NCI-H345 (cell line): Measurements from ENCODE around the gene CELA3B.
A peak's percentile ranks its signal among the peaks of the same experiment; 100 is the strongest.
"Not testable (repeated sequence)": the region's sequence is repeated elsewhere in the genome, so short reads cannot be mapped to it uniquely, and the experiment has no call there.

Experiments
- DNase-seq: peaks from one replicate; lab custom pipeline; 2025; lab: John Stamatoyannopoulos, UW

Gene CELA3B, protein sequence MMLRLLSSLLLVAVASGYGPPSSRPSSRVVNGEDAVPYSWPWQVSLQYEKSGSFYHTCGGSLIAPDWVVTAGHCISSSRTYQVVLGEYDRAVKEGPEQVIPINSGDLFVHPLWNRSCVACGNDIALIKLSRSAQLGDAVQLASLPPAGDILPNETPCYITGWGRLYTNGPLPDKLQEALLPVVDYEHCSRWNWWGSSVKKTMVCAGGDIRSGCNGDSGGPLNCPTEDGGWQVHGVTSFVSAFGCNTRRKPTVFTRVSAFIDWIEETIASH

GRCh38 chr1:21976703-21977239 lies at the start of gene CELA3B:
TSS of gene CELA3B (plus strand) at chr1:21977022. CDS start at chr1:21977040, 18 bp downstream.
- not testable (repeated sequence) for DNase-seq

- no peak for DNase-seq
These were observed 49.1 kb upstream of the CELA3B start for GRCh38 chr1:21927533-21928237.

DNA sequence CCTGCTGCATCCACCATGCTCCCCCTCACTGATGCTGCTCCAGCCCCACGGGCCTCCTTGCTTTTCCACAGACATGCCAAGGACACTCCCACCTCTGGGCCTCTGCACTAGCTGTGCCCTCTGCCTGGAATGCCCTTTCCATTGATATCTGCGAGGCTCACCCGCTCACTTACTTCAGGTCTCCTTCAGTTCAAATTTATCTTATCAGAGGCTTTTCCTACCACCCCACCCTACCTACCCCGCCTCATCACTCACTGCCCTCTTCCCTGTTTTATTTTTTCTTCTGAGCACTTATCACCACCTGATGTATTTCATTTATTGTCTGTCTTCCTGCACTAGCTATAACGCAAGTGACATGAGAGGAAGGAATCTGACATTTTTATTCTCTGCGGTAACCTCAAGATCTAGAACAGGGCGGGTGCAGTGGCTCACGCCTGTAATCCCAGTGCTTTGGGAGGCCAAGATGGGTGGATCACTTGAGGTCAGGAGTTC lies 46.7 kb upstream of the CELA3B start:
- DNase-seq = no peak

DNA sequence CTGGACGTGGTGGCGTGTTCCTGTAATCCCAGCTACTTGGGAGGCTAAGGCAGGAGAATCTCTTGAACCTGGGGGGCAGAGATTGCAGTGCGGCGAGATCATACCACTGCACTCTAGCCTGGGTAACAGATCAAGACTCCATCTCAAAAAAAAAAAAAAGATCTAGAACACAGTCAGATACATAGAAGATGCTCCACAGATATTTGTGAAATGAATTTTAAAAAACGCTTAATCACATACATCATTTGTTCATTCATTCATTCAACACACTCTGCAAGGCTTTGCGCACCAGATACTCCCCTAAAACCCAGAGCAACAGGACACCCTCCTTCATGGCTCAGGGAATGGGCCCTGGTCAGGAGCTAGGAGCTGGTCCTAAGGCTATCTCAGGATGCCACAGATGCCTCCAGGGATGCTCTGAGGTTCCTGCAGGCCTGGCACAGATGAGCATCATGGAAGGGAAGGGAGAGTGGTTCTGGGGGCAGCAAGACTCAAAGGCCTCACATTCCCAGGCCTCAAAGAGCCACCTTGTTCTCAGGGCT lies 46.1 kb upstream of the CELA3B start:
- no peak for DNase-seq

DNA sequence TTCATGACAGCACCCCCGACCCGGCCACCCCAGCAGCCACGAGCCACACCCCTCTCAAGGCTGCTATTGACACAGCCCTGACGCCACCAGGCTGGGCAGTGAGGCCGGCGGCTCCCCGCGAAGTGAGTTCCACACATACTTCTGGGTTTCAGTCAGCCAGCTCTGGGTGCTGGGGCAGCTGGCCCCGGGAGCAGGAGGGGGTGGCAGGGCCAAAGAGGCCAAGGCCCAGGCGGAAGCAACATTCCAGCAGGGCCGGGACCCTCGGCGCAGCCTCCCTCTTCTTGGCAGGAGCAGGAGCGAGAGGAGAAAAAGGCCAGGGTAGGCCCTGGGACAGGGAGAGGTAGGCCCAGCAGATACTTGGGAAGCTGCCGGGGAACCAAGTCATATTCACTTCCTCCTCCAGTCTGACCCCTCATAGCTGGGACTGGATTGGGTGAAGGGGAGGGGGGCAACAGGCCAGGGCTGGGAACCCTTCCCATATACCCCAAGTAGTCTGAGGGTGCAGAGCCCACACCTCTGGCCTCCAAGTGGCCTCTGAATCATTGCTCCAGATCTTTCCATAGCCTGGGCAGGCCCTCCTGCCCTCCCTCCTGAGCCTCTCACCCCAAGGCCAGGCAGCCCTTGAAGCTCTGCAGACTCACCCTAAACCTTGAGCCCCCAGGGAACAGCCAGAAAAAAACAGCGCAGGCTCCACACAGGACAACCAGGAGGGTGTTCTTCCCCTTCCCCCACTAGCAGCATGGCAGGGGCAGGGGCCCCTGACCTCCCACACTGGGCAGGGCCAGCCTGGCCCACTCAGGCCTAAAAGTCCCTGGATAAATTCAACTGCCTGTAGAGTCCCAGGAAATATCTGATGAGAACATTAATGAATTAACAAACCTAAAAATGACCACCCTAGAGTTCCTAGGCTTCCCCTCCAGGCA lies 45.4 kb upstream of the CELA3B start:
- DNase-seq = no peak

DNA sequence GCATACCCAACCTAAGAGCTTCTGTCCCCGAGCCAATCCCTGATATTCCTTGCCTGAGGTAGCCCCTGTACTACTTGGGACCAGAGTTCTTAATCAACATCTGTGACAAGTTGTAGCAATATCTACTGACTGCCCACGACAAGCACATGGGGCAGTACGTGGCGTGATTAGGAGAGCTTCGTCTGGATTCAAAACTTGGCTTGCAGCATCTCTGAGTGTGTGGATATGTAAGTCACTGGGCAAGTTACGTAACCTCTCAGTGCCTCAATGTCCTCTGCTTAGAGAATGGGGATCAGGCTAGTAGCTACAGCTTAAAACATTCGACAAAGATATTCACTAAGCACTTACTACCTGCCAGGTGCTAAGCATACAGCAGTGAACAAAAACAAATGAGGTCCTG lies 44.7 kb upstream of the CELA3B start:
- no peak for DNase-seq

GRCh38 chr1:21933397-21934248 lies 43.2 kb upstream of the CELA3B start:
- DNase-seq = peak; percentile 82

GRCh38 chr1:21935393-21935804 lies 41.4 kb upstream of the CELA3B start:
- no peak for DNase-seq

DNA sequence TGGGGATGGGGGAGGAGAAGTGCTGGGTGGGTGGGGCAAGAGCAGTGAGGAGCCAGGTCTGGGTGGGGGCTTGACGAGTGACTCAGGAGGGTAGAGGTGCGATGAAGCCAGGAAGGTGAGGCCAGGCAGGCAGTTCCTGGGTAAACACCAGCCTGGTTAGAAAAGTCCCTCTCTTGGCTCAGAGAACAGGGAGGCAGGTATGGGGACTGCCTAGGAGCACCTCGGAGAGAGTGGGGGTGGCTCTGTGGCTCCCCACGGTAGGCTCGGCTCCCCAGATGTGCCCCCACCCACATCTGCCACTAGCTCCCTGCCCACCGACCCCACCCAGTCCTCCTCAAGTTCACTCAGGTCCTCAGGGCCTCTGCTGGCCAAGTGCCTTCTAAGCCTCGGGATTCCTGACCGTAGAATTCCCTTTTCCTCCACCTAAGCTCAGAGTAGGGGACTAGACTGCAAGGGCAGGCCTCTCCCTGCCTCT lies 40.9 kb upstream of the CELA3B start:
- DNase-seq = no peak

GRCh38 chr1:21936366-21937031 lies 40.3 kb upstream of the CELA3B start:
- DNase-seq = no peak

- DNase-seq = no peak
These were observed 39.8 kb upstream of the CELA3B start, which contains the start of gene HSPG2 for GRCh38 chr1:21937034-21937371. TSS of gene HSPG2 (minus strand) at chr1:21937310. CDS start at chr1:21937217, 93 bp downstream.

DNA sequence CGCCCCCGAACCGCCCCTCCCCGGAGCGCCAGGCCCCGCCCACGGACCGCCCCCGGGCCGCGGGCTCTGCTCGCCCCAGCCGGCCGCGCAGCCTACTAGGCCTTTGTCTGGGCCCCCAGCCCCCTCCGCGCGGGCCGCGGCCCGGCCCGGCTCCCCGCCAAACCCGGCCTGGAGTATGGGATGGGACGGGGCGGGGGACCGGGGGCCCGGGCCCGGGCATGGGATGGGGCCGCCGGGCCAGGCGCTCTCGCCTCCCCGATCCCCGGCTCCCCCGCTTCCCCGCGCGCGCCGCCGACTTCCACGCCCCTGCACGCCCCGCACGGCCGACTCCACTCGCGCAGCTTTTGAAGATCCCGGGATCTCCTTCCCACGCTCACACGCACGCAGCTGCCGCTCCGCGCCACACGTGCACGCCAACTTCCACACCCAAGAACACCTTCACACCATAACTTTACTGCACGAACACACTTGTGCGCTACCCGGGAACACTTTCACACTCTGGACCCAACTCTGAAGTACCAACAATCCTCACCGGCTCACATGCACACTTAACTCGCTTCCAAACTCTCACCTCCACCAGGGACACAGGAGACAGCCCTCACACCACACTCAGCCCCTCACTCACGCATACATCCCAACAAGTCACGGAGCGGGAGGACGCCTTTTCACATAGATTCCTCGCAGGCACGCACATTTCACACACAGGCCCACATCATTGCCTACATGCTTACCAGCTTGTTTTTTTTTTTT lies 39.3 kb upstream of the CELA3B start:
- DNase-seq = peak; percentile 80

- no peak for DNase-seq
These were observed 37.9 kb upstream of the CELA3B start for GRCh38 chr1:21938732-21939538.

DNA sequence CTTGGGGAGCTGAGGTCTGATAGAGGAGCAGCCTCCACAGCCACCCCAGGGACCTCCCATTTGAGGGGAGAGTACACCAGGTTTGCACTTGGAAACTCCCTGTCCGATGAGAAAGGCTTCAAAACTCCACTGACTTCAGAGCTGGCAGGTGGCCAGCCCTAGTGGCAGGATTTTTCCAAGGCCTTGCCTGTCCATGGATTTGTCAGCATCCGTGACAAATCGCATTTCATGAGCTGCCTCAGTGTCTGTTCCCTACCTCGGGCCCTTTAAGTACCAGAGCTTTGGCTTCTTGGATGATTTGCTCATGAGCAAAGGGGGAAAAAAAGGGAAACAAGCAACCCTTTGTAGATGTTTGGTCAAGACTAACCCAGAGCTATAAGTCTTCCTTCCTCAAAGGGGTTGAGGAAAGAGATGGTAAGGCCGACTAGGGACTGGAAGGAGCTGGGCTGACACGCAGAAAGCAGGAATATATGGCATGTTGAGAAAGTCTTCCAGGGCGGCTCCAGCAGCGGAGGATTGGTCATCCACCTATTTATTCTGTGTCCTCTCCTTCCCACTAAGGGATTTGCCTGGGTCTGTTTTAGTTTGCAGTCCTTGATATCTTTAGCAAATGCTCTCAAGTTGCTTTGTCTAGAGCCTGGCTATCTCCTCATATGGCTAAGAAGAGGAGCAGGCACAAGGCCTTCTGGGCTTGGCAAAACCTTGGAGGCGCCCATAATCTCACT lies 37.0 kb upstream of the CELA3B start:
- DNase-seq = peak; percentile 49

DNA sequence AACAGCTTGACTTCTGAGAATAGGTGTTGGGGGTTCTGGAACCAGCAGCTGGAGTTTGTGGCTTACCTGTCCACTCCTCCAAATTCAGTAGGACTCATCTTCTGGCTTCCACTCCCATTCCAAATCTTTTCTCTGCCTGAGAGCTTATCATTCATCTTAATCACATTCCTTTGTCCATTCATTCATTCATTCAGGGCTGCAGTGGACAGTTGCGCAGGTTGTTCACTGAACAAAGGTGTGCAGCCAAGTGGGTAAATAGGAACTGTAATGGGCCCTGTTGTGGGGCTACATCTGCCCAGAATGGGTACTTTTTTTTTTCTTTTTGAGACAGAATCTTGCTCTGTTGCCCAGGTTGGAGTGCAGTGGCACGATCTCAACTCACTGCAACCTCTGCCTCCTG lies 36.3 kb upstream of the CELA3B start:
- no peak for DNase-seq

GRCh38 chr1:21941370-21941769 lies 35.5 kb upstream of the CELA3B start:
- no peak for DNase-seq

DNA sequence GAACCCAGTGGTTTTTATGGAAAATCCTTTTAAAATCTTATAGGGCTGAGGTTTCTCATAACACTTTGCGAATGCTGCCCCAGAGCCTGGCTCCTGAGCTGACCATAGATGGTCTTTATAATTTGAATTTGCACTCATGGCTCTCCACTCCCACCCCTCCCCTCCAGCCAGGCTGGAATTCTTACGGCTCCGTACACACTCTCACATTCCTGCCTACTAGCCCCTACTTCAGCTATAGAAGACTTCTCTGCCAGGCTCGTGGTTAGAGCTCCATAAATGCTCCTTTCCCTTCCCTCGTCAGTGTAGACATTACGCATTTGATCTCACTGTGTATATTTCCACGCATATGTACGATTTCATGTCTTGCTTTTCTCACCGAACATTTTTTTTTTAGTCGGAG lies 34.4 kb upstream of the CELA3B start:
- DNase-seq = no peak
